ENCODE results near the gene ASIC1.

ASIC1 gene

GRCh38 chr12:50085615-50086072, 28.2 kb downstream of the ASIC1 start:
- DNase-seq, result no peak

- DNase-seq, result no peak
Measured at GRCh38 chr12:50086148-50086547, 28.8 kb downstream of the ASIC1 start.

GRCh38 chr12:50087151-50087550, 29.8 kb downstream of the ASIC1 start:
- no peak for DNase-seq

- DNase-seq, result no peak
Measured at GRCh38 chr12:50087995-50088394, 30.6 kb downstream of the ASIC1 start.

- peak; percentile 27 for DNase-seq
Measured at GRCh38 chr12:50088577-50089335, 31.4 kb downstream of the ASIC1 start.

- no peak for DNase-seq
Measured at GRCh38 chr12:50089730-50090129, 32.3 kb downstream of the ASIC1 start.

GRCh38 chr12:50090391-50090790, 33.0 kb downstream of the ASIC1 start:
- DNase-seq, result no peak

GRCh38 chr12:50097952-50098351, 40.6 kb downstream of the ASIC1 start:
- DNase-seq, result no peak

- no peak for DNase-seq
Measured at GRCh38 chr12:50099302-50100008, 42.1 kb downstream of the ASIC1 start.

- no peak for DNase-seq
Measured at GRCh38 chr12:50100561-50100960, 43.2 kb downstream of the ASIC1 start.

- no peak for DNase-seq
Measured at GRCh38 chr12:50101663-50102062, 44.3 kb downstream of the ASIC1 start.

- no peak for DNase-seq
Measured at GRCh38 chr12:50102131-50102531, 44.7 kb downstream of the ASIC1 start.

- no peak for DNase-seq
Measured at GRCh38 chr12:50102646-50103309, 45.4 kb downstream of the ASIC1 start.

- no peak for DNase-seq
Measured at GRCh38 chr12:50103351-50103750, 46.0 kb downstream of the ASIC1 start.

GRCh38 chr12:50103767-50104321, 46.4 kb downstream of the ASIC1 start, which contains the start of gene GPD1:
Gene GPD1 (plus strand): TSS chr12:50104008. CDS start chr12:50104051, 43 bp downstream.
- DNase-seq, result no peak

- no peak for DNase-seq
Measured at GRCh38 chr12:50104417-50105366, 47.3 kb downstream of the ASIC1 start.

GRCh38 chr12:50105913-50106450, 48.6 kb downstream of the ASIC1 start:
- no peak for DNase-seq

GRCh38 chr12:50106907-50107306, 49.5 kb downstream of the ASIC1 start:
- no peak for DNase-seq

GRCh38 chr12:50107416-50108268, 50.2 kb downstream of the ASIC1 start:
- DNase-seq, result no peak

- DNase-seq, result no peak
Measured at GRCh38 chr12:50109319-50109718, 51.9 kb downstream of the ASIC1 start.

All from stimulated activated CD4-positive, alpha-beta T cell treated with anti-CD3 and anti-CD28 coated beads, Interleukin-12 subunit alpha, Interleukin-12 subunit beta, amount 100 ng/mL, for 4 hours (primary cell).